Fibroblast of skin of right quadriceps (primary cell): ENCODE measurements around the gene ZBTB7C.

Experiments used
- DNase-seq: peaks from one replicate; pipeline ENCODE4 v3.0.0-alpha.2; 2013

The ZBTB7C gene

GRCh38 chr18:48321121-48321520 is 88.1 kb downstream of the ZBTB7C start:
- no peak for DNase-seq

GRCh38 chr18:48320639-48320945 is 88.6 kb downstream of the ZBTB7C start:
- DNase-seq, result no peak

GRCh38 chr18:48319801-48320638 is 89.2 kb downstream of the ZBTB7C start:
- DNase-seq, result peak; percentile 62

- DNase-seq, result no peak
These were observed 90.7 kb downstream of the ZBTB7C start for GRCh38 chr18:48318436-48318835.

GRCh38 chr18:48317781-48318381 is 91.3 kb downstream of the ZBTB7C start:
- no peak for DNase-seq

- no peak for DNase-seq
These were observed 93.0 kb downstream of the ZBTB7C start for GRCh38 chr18:48316177-48316576.

- no peak for DNase-seq
These were observed 94.5 kb downstream of the ZBTB7C start for GRCh38 chr18:48314690-48315089.

- no peak for DNase-seq
These were observed 95.4 kb downstream of the ZBTB7C start for GRCh38 chr18:48313792-48314191.

GRCh38 chr18:48312066-48312465 is 97.1 kb downstream of the ZBTB7C start:
- DNase-seq, result no peak

GRCh38 chr18:48310999-48311398 is 98.2 kb downstream of the ZBTB7C start:
- DNase-seq, result no peak

- DNase-seq, result no peak
These were observed 98.8 kb downstream of the ZBTB7C start for GRCh38 chr18:48310353-48310752.

GRCh38 chr18:48308755-48309575 is 100.2 kb downstream of the ZBTB7C start:
- DNase-seq, result no peak

GRCh38 chr18:48308027-48308635 is 101.1 kb downstream of the ZBTB7C start:
- no peak for DNase-seq

- DNase-seq, result no peak
These were observed 102.3 kb downstream of the ZBTB7C start for GRCh38 chr18:48306838-48307237.

GRCh38 chr18:48304906-48305693 is 104.1 kb downstream of the ZBTB7C start:
- DNase-seq, result no peak

- DNase-seq, result no peak
These were observed 105.3 kb downstream of the ZBTB7C start for GRCh38 chr18:48303883-48304282.

- no peak for DNase-seq
These were observed 106.4 kb downstream of the ZBTB7C start for GRCh38 chr18:48302736-48303135.

- DNase-seq, result peak; percentile 4
These were observed 108.7 kb downstream of the ZBTB7C start for GRCh38 chr18:48300463-48300961.

GRCh38 chr18:48297139-48297538 is 112.0 kb downstream of the ZBTB7C start:
- no peak for DNase-seq

- no peak for DNase-seq
These were observed 112.6 kb downstream of the ZBTB7C start for GRCh38 chr18:48296581-48296980.

- no peak for DNase-seq
These were observed 113.4 kb downstream of the ZBTB7C start for GRCh38 chr18:48295586-48296311.
